ENCODE results near the gene LGALS7.
"Not testable (repeated sequence)": the region's sequence is repeated elsewhere in the genome, so short reads cannot be mapped to it uniquely, and the experiment has no call there.

Gene LGALS7

DNA sequence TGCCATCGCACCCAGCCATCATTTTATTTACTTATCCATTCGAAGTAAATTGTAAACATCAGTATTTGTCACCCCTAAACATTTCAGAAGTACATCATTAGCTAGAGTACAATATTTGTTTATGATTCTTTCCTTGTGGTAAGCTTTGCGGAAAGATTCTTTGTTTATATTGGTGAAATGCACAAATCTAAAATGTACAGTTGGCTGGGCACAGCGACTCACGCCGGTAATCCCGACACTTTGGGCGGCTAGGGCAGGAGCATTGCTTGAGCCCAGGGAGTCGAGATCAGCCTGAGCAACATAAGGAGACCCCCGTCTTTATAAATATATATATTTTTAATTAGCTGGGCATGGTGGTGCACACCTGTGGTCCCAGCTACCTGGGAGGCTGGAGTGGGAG, 25.8 kb upstream of the LGALS7 start:
- DNase-seq (ENCODE audit: low read depth in 3 of 3): no peak

DNA sequence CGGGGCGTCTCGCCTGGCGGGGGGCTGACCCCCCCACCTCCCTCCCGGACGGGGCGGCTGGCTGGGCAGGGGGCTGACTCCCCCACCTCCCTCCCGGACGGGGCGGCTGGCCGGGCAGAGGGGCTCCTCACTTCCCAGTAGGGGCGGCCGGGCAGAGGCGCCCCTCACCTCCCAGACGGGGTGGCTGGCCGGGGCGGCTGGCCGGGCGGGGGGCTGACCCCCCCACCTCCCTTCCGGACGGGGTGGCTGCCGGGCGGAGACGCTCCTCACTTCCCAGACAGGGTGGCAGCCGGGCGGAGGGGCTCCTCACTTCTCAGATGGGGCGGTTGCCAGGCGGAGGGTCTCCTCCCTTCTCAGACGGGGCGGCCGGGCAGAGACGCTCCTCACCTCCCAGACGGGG, 24.5 kb upstream of the LGALS7 start:
- DNase-seq (ENCODE audit: low read depth in 3 of 3): not testable (repeated sequence)

- DNase-seq (ENCODE audit: low read depth in 3 of 3): no peak
Observed at GRCh38 chr19:38796154-38796553, 22.8 kb upstream of the LGALS7 start.

GRCh38 chr19:38795549-38795948, 22.2 kb upstream of the LGALS7 start:
- no peak for DNase-seq (ENCODE audit: low read depth in 3 of 3)

GRCh38 chr19:38793671-38794070, 20.4 kb upstream of the LGALS7 start:
- DNase-seq (ENCODE audit: low read depth in 3 of 3): no peak

DNA sequence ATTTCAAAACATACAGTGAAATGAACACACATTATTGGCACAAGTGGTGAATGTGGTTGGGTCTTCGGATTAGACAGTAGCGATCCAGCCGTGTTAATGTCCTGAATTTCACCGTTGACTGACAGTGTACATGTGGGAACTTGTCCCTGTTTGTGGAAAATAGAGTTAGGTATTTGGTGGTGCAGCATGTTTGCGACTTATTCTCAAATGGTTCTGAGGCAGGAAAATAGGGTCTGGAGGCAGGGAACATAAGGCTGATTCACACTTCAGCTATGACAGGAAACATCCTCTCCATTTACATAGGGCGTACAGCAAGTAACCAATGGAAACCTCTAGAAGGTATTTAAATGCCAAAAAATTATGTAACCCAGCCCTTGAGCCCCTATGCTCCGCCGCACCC, 19.9 kb upstream of the LGALS7 start:
- DNase-seq (ENCODE audit: low read depth in 3 of 3): no peak

DNA sequence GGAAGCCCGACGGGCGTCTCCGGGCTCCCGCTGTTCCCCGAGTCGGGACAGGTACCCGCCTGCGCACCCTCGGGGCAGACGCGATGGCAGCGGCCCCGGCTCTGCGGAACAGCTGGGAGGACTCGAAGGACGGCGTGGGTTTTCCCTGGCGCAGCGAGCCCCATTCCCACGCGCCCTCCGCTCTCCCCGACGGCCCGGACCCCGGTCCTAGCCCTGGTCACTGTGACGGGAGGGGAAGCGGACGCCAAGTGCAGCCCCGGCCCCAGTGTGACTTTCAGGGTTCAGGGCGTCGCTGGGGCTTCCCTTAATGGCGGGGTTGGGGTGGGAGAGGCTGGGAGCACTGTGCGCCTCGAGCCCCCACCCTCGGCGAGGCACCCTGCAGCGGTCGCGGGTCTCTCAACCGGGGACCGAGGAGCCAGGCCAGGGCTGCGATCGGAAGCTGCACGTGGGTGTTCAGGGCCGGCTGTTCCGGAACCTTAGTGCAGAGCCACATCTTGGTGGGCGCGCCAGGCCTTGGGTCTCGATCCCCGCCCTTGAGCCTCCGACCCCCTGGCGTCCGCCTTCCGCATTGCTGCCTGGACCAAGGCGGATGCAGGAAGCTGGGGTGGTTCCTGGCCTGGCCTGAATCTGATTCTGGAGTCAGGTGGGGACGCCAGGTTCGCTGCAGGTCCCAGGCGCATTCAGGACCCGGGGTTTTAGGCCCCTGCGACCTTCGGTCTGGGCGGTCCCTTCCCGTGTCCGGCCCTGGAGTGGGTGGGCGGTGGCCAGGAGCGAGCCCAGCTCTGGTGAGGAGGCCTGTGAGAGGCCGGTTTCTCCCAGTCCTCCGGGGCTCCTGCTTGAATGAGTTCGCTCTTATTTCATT, 19.2 kb upstream of the LGALS7 start:
- no peak for DNase-seq (ENCODE audit: low read depth in 3 of 3)

GRCh38 chr19:38791451-38792064, 18.2 kb upstream of the LGALS7 start:
- not testable (repeated sequence) for DNase-seq (ENCODE audit: low read depth in 3 of 3)

- DNase-seq (ENCODE audit: low read depth in 3 of 3): not testable (repeated sequence)
Observed at GRCh38 chr19:38790507-38791403, 17.4 kb upstream of the LGALS7 start.

DNA sequence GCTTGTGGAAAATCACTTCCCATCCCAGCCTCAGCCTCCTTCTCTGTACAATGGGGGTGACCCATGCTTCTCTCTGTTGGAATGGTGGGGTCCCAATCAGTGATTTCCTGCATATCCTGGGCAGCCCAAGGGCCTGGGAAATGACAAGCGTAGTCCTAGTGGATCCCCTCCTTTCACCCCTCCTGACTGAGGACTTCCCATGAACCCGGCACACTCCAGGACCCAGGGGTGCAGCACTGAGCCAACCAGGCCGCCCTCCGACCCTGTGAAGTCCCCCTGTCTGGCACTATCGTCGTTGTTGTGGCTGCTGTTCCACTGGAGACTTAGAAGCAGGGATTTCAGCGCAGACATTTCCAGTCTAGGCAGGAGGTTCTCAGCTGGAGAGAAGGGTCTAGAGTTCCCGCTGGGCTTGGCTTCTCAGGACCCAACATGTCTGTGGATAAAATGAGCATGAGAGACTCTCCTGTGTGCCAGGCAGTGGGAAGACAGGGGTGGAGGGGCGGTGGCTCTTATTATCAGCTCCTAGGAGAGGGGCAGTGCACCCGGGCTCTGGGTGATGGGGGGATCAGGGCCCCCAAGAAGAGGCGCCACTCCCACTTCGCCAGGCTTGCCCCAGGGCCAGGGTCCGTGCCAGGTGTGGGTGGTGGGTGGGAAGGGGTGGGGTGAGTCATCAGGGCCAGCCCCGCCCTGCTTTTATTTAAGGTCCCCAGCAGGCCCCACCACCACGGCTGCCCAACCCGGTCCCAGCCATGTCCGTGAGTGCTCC, 15.3 kb upstream of the LGALS7 start, which contains the start of gene LGALS7B:
TSS of gene LGALS7B (plus strand) at position 723 of the 766 bp plus-strand sequence. CDS start at position 750, 27 bp downstream.
- no peak for DNase-seq (ENCODE audit: low read depth in 3 of 3)

DNA sequence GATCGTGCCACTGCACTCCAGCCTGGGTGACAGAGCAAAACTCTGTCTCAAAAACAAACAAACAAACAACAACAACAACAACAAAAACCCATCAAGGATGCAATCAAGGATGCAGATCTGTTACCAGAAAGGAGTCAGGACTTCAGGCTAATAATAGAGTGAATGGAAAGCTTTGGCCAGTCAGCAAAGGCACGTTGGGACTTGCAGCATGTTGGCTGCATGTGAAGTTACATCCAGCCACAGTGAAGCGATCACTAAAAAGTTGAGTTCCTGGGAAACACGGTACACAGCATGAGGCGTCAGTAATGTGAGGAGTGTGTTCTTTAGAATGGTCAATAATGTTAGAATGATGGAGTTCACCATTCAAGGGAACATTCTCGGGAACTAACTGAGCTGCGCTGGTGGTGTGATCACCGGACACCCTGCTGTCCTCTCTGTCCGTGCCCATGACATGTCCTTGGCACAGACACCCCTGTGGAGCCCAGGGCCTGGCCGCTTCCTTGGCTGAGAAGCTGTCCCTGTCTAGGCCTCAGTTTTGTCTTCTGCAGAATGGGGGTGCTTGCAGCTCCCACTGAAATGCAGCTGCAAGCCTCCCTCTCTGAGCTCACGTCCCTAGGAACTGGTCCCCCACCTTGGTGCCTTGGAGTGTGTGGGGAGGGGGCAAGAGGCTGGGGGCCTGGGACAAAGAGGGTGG, 13.4 kb upstream of the LGALS7 start:
- DNase-seq (ENCODE audit: low read depth in 3 of 3): no peak

DNA sequence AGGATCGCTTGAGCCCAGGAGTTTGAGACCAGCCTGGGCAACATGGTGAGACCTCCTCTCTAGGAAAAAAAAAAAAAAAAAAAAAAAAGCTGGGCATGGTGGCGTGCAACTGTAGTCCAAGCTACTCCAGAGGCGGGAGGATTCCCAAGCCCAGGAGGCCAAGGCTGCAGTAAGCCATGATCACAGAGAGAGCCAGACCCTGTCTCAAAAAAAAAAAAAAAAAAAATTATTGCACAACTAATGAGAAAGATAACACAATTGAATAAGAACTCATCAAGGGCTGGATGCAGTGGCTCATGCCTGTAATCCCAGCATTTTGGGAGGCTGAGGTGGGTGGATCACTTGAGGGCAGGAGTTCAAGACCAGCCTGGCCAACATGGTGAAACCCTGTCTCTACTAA, 12.7 kb upstream of the LGALS7 start:
- DNase-seq (ENCODE audit: low read depth in 3 of 3): not testable (repeated sequence)

DNA sequence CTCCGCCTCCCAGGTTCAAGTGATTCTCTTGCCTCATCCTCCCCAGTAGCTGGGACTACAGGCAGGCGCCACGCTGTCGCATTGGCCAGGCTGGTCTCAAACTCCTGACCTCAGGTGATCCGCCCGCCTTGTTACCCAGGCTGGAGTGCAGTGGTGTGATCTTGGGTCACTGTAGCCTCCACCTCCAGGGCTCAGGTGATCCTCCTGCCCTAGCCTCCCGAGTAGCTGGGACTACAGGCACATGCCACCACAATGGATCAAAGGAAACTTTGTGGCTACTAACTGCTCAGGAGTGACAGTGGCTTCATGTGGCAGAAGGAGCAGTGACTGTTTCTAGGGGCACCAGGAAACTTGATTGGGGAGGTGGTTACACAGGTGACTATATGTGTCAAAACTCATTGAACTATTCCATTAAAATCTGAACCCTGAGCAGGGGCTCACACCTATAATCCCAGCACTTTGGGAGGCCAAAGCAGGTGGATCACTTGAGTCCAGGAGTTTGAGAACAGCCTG, 11.9 kb upstream of the LGALS7 start:
- no peak for DNase-seq (ENCODE audit: low read depth in 3 of 3)

DNA sequence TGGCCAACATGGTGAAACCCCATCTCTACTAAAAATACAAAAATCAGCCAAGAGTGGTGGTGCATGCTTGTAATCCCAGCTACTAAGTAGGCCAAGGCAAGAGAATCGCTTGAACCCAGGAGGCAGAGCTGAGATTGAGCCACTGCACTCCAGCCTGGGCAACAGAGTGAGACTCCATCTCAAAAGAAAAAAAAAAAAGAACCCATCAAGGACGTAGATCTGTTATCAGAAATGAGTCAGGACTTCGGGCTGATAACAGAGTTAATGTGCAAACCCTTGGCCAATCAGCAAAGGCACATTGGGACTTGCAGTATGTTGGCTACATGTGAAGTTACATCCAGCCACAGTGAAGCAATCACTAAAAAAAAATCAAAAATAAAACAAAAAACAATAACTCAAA, 10.9 kb upstream of the LGALS7 start:
- no peak for DNase-seq (ENCODE audit: low read depth in 3 of 3)

GRCh38 chr19:38782212-38782611, 8.9 kb upstream of the LGALS7 start:
- DNase-seq (ENCODE audit: low read depth in 3 of 3): not testable (repeated sequence)

DNA sequence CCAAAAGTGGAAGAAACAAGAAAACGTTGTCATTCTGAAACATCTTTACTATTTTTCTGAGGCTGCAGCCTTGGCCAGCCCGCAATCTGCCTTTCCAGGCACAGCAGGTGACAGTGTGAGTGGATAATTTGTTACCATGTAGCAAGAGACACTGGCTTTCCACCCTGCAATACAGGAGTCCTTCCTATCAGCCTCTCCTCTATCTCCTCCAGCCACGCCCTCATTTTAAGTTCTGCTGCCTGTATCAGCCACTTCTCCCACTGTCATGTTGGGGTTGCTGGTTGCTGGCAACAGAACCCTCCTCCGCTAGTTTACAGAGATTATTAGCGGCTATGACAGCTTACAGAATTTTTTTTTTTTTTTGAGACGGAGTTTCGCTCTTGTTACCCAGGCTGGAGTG, 7.7 kb upstream of the LGALS7 start:
- DNase-seq (ENCODE audit: low read depth in 3 of 3): no peak

DNA sequence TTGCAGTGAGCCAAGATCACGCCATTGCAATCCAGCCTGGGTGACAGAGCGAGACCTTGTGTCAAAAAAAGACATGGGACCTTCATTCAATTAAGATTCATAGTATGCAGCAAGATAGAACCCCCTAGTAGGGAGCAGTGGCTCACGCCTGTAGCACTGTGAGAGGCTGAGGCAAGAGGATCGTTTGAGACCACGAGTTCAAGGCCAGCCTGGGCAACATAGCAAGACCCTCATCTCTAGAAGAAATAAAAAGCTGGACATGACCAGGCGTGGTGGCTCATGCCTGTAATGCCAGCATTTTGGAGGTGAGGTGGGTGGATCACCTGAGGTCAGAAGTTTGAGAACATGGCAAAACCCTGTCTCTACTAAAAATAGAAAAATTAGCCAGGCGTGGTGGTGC, 7.1 kb upstream of the LGALS7 start:
- no peak for DNase-seq (ENCODE audit: low read depth in 3 of 3)

- DNase-seq (ENCODE audit: low read depth in 3 of 3): no peak
Observed at GRCh38 chr19:38778733-38779132, 5.4 kb upstream of the LGALS7 start.

DNA sequence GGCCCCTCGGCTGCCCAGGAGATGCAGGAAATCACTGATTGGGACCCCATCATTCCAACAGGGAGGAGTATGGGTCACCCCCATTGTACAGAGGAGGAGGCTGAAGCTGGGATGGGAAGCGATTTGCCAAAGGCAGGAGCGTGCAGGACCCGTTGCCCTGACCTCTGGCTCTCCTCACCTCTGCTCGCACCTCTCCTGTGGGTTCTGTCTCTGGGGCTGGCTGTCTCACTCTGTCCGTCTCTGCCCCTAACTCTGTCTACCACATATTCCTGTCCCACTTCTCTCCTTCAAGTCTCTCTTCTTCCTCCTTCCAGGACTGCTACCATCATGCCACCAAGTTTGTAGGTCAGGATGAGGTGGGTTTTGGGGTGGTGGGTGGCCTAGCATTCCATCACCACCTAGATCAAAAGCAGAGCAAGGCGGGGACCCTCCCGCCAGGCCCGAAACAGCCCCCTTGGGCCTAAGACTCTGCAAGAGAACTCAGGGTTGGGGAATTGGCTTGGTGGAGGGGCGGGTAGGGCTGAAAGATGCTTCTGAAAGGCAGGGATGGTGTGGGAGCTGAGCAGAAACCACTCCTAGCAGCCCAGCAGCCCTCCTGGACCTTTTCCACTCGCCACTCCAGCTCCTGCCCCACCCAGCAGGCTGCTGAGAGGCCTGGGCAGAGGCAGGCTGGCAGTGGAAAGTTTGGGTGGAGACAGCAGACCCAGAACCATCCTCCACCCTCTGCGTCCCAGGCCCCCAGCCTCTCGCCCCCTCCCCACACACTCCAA, 1.0 kb upstream of the LGALS7 start:
- no peak for DNase-seq (ENCODE audit: low read depth in 3 of 3)

DNA sequence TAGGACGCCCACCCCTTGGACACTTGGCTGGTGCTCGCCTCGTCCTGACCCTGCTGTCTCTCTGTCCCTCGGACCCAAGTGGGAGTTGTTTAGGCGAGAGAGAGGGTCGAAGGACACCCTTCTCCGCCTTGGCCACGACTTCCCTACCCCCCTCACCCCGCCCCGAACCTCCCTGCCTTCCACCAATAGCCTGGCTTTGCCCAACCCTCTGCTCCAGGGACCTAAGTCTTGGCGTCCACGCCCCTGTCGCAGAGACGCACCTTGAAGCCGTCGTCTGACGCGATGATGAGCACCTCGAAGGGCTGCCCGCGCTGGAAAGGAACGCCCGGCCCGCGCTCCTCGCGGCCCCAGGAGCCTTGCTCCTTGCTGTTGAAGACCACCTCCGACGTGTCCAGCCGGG, 1.7 kb downstream of the LGALS7 start:
- DNase-seq (ENCODE audit: low read depth in 3 of 3): not testable (repeated sequence)

Measured in stimulated activated CD4-positive, alpha-beta T cell treated with anti-CD3 and anti-CD28 coated beads, TNF-alpha, amount 100 ng/mL, for 4 hours (primary cell).